SK-N-SH treated with all-trans-retinoic acid at 6 μM for 48 hours (cell line): ENCODE results near the gene ZDHHC15.
"Not testable (repeated sequence)": the region's sequence is repeated elsewhere in the genome, so short reads cannot be mapped to it uniquely, and the experiment has no call there.

Experiments
- ATAC-seq: fragments of 200-7000 bp; cut with Tn5 transposase; 3 replicates; pipeline ENCODE4 v1.9.1; 2020; ENCODE audit warnings: mild to moderate bottlenecking, moderate library complexity
- ARNTL ChIP-seq: fragments of 450-650 bp; formaldehyde crosslinking; IDR thresholded peaks from 2 replicates; pipeline ENCODE4 v1.5.0; 2020; ENCODE audit warnings: low read depth, mild to moderate bottlenecking, moderate library complexity, borderline replicate concordance
- BACH2 ChIP-seq: fragments of 250-450 bp; sonication (Bioruptor Pico); IDR thresholded peaks from 2 replicates; pipeline ENCODE4 v1.9.0; 2021; ENCODE audit warnings: mild to moderate bottlenecking, borderline replicate concordance
- CSDC2 ChIP-seq: fragments of 250-450 bp; sonication (Bioruptor Pico); IDR thresholded peaks from 2 replicates; pipeline ENCODE4 v1.5.0; 2020; ENCODE audit warnings: mild to moderate bottlenecking, moderate library complexity
- ESRRG ChIP-seq: fragments of 250-450 bp; sonication (Bioruptor Pico); IDR thresholded peaks from 2 replicates; pipeline ENCODE4 v1.6.1; 2021; ENCODE audit warnings: mild to moderate bottlenecking
- GLIS3 ChIP-seq: fragments of 250-450 bp; sonication (Bioruptor Pico); IDR thresholded peaks from 2 replicates; pipeline ENCODE4 v1.5.0; 2020; ENCODE audit warnings: mild to moderate bottlenecking, moderate library complexity
- ISL1 ChIP-seq: fragments of 250-450 bp; sonication (Bioruptor Pico); IDR thresholded peaks from 2 replicates; pipeline ENCODE4 v2.1.2; 2022; ENCODE audit warnings: mild to moderate bottlenecking, moderate library complexity
- OSR1 ChIP-seq: fragments of 250-450 bp; sonication (Bioruptor Pico); IDR thresholded peaks from 2 replicates; pipeline ENCODE4 v1.8.0; 2022; ENCODE audit warnings: moderate library complexity, mild to moderate bottlenecking, inconsistent platforms
- PPARA ChIP-seq: fragments of 250-450 bp; sonication (Bioruptor Pico); IDR thresholded peaks from 2 replicates; pipeline ENCODE4 v1.5.0; 2020; ENCODE audit warnings: mild to moderate bottlenecking, borderline replicate concordance
- RARB ChIP-seq: fragments of 250-450 bp; sonication (Bioruptor Pico); IDR thresholded peaks from 2 replicates; pipeline ENCODE4 v1.8.0; 2021; ENCODE audit warnings: mild to moderate bottlenecking, moderate library complexity
- SNAI2 ChIP-seq: fragments of 250-450 bp; sonication (Bioruptor Pico); IDR thresholded peaks from 2 replicates; pipeline ENCODE4 v1.5.0; 2020; ENCODE audit warnings: mild to moderate bottlenecking, moderate library complexity
- TCF4 ChIP-seq: fragments of 250-450 bp; sonication (Bioruptor Pico); IDR thresholded peaks from 2 replicates; pipeline ENCODE4 v1.8.0; 2021; ENCODE audit warnings: mild to moderate bottlenecking, moderate library complexity, borderline replicate concordance
- TOX ChIP-seq: fragments of 250-450 bp; sonication (Bioruptor Pico); IDR thresholded peaks from 2 replicates; pipeline ENCODE4 v1.8.0; 2021; ENCODE audit warnings: mild to moderate bottlenecking, moderate library complexity, borderline replicate concordance
- ZC3H10 ChIP-seq: fragments of 250-450 bp; sonication (Bioruptor Pico); IDR thresholded peaks from 2 replicates; pipeline ENCODE4 v1.5.1; 2021; ENCODE audit warnings: mild to moderate bottlenecking, moderate library complexity
- ZFP30 ChIP-seq: fragments of 450-650 bp; formaldehyde crosslinking; IDR thresholded peaks from 2 replicates; pipeline ENCODE4 v1.5.0; 2022; ENCODE audit warnings: mild to moderate bottlenecking, moderate library complexity
- ZNF565 ChIP-seq: fragments of 450-650 bp; formaldehyde crosslinking; conservative IDR thresholded peaks from 2 replicates; pipeline ENCODE4 v1.5.0; 2020; ENCODE audit warnings: low read depth, mild to moderate bottlenecking, moderate library complexity
- ZNF70 ChIP-seq: fragments of 450-650 bp; formaldehyde crosslinking; IDR thresholded peaks from 2 replicates; pipeline ENCODE4 v1.5.0; 2020; ENCODE audit warnings: mild to moderate bottlenecking, moderate library complexity
- ZNF8 ChIP-seq: fragments of 450-650 bp; formaldehyde crosslinking; IDR thresholded peaks from 2 replicates; pipeline ENCODE4 v1.5.0; 2020; ENCODE audit warnings: mild to moderate bottlenecking, moderate library complexity
- TF ChIP-seq, protein P1 (sequence below): fragments of 250-450 bp; sonication (Bioruptor Pico); IDR thresholded peaks from 2 replicates; pipeline ENCODE4 v1.5.1; 2021; ENCODE audit warnings: mild to moderate bottlenecking, moderate library complexity
- TF ChIP-seq, protein P2 (sequence below): fragments of 250-450 bp; sonication (Bioruptor Pico); IDR thresholded peaks from 2 replicates; pipeline ENCODE4 v1.5.1; 2020; ENCODE audit warnings: low read depth, mild to moderate bottlenecking, moderate library complexity
- TF ChIP-seq, protein P3 (sequence below): fragments of 250-450 bp; sonication (Bioruptor Pico); IDR thresholded peaks from 2 replicates; pipeline ENCODE4 v1.5.0; 2020; ENCODE audit warnings: mild to moderate bottlenecking, moderate library complexity

ZDHHC15 gene

DNA sequence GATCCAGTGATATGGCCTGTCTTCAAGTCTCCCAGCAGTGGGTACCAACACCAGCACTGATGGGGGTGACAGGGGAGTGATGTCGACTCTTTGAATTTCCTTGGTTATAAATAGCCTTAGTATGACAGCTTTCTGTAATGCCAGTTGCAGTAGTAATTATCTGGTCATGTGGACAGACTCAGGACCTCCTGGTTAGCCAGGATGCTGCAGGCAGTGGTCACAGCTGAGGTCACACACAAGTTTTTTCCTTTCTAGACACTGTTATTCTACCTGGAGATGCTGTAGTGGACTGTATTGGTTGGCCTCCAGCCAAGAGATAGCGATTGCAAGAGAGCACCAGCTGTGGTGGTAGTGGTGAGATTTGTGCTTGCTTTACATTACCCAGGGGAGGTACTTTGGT is 185.3 kb downstream of the ZDHHC15 start:
- TF ChIP-seq ISL1 = no peak
- no peak for TF ChIP-seq ZNF70 (CRISPR knock-in tag)
- TF ChIP-seq GLIS3 = no peak
- no peak for TF ChIP-seq ARNTL (CRISPR knock-in tag)
- no peak for TF ChIP-seq OSR1 (CRISPR knock-in tag)
- TF ChIP-seq TCF4 (CRISPR knock-in tag) = no peak
- no peak for TF ChIP-seq ESRRG (CRISPR knock-in tag)
- no peak for TF ChIP-seq ZNF8
- no peak for TF ChIP-seq CSDC2 (CRISPR knock-in tag)
- TF ChIP-seq BACH2 (CRISPR knock-in tag) = no peak
- TF ChIP-seq, protein P1, sequence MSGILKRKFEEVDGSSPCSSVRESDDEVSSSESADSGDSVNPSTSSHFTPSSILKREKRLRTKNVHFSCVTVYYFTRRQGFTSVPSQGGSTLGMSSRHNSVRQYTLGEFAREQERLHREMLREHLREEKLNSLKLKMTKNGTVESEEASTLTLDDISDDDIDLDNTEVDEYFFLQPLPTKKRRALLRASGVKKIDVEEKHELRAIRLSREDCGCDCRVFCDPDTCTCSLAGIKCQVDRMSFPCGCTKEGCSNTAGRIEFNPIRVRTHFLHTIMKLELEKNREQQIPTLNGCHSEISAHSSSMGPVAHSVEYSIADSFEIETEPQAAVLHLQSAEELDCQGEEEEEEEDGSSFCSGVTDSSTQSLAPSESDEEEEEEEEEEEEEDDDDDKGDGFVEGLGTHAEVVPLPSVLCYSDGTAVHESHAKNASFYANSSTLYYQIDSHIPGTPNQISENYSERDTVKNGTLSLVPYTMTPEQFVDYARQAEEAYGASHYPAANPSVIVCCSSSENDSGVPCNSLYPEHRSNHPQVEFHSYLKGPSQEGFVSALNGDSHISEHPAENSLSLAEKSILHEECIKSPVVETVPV = no peak
- TF ChIP-seq, protein P2, sequence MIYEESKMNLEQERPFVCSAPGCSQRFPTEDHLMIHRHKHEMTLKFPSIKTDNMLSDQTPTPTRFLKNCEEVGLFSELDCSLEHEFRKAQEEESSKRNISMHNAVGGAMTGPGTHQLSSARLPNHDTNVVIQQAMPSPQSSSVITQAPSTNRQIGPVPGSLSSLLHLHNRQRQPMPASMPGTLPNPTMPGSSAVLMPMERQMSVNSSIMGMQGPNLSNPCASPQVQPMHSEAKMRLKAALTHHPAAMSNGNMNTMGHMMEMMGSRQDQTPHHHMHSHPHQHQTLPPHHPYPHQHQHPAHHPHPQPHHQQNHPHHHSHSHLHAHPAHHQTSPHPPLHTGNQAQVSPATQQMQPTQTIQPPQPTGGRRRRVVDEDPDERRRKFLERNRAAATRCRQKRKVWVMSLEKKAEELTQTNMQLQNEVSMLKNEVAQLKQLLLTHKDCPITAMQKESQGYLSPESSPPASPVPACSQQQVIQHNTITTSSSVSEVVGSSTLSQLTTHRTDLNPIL (CRISPR knock-in tag) = no peak
- TF ChIP-seq, protein P3, sequence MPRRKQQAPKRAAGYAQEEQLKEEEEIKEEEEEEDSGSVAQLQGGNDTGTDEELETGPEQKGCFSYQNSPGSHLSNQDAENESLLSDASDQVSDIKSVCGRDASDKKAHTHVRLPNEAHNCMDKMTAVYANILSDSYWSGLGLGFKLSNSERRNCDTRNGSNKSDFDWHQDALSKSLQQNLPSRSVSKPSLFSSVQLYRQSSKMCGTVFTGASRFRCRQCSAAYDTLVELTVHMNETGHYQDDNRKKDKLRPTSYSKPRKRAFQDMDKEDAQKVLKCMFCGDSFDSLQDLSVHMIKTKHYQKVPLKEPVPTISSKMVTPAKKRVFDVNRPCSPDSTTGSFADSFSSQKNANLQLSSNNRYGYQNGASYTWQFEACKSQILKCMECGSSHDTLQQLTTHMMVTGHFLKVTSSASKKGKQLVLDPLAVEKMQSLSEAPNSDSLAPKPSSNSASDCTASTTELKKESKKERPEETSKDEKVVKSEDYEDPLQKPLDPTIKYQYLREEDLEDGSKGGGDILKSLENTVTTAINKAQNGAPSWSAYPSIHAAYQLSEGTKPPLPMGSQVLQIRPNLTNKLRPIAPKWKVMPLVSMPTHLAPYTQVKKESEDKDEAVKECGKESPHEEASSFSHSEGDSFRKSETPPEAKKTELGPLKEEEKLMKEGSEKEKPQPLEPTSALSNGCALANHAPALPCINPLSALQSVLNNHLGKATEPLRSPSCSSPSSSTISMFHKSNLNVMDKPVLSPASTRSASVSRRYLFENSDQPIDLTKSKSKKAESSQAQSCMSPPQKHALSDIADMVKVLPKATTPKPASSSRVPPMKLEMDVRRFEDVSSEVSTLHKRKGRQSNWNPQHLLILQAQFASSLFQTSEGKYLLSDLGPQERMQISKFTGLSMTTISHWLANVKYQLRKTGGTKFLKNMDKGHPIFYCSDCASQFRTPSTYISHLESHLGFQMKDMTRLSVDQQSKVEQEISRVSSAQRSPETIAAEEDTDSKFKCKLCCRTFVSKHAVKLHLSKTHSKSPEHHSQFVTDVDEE = no peak
- no peak for TF ChIP-seq ZFP30 (CRISPR knock-in tag)
- no peak for TF ChIP-seq ZC3H10 (CRISPR knock-in tag)
- no peak for ATAC-seq

DNA sequence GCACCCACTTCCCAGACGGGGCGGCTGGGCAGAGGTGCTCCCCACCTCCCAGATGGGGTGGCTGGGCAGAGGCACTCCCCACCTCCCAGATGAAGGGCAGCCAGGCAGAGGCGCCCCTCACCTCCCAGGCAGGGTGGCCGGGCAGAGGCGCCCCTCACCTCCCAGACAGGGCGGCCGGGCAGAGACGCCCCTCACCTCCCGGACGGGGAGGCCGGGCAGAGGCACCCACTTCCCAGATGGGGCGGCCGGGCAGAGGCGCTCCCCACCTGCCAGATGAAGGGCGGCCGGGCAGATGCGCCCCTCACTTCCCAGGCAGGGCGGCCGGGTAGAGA is 187.7 kb downstream of the ZDHHC15 start:
- no peak for ATAC-seq
- no peak for TF ChIP-seq ARNTL (CRISPR knock-in tag)
- TF ChIP-seq PPARA = no peak
- no peak for TF ChIP-seq ESRRG (CRISPR knock-in tag)
- TF ChIP-seq TOX (CRISPR knock-in tag) = no peak
- TF ChIP-seq, protein P2 (CRISPR knock-in tag) = no peak
- no peak for TF ChIP-seq ZNF565 (CRISPR knock-in tag)
- TF ChIP-seq OSR1 (CRISPR knock-in tag) = no peak
- TF ChIP-seq, all 23 proteins: peak for 0

DNA sequence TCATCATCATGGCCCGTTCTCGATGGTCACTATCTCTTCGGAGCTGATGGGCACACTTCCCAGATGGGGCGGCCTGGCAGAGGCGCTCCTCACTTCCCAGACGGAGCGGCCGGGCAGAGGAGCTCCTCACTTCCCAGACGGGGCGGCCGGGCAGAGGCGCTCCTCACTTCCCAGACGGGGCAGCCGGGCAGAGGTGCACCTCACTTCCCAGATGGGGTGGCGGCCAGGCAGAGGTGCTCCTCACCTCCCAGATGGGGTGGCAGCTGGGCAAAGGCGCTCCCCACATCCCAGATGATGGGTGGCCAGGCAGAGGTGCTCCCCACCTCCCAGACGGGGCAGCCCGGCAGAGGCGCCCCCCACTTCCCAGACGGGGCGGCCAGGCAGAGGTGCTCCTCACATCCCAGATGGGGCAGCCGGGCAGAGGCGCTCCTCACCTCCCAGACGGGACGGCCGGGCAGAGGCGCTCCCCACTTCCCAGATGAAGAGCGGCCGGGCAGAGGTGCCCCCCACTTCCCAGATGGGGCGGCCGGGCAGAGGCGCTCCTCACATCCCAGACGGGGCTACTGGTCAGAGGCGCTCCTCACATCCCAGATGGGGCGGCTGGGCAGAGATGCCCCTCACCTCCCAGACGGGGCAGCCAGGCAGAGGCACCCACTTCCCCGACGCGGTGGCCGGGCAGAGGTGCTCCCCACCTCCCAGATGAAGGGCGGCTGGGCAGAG is 188.3 kb downstream of the ZDHHC15 start:
- not testable (repeated sequence) for ATAC-seq

DNA sequence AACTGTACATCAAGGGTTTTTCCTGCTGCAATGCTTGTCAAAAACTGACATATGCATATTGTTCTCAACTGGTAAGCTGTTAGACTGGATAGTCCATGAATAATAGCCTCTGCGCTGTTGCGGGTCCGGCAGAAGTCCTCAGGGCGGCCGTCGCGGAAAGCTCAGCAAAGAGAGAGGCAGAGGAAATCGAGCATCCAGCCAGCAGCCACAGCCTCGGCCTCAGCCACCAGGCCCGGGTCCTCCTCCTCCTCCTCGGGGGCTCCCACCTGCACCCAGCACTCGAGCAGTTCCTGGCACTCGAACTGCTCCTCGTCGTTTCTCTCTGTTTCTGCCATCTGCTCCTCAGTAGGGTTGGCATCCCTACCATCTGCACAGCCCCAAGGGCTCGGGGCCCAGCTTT is 195.2 kb downstream of the ZDHHC15 start:
- no peak for ATAC-seq
- TF ChIP-seq TOX (CRISPR knock-in tag) = no peak
- TF ChIP-seq ZNF8 = no peak
- TF ChIP-seq RARB (CRISPR knock-in tag) = no peak
- TF ChIP-seq SNAI2 = no peak
- no peak for TF ChIP-seq CSDC2 (CRISPR knock-in tag)
- TF ChIP-seq GLIS3 = no peak
- TF ChIP-seq ZFP30 (CRISPR knock-in tag) = no peak
- TF ChIP-seq ARNTL (CRISPR knock-in tag) = no peak
- no peak for TF ChIP-seq OSR1 (CRISPR knock-in tag)
- TF ChIP-seq ZC3H10 (CRISPR knock-in tag) = no peak
- no peak for TF ChIP-seq TCF4 (CRISPR knock-in tag)
